GM21528 (cell line): Measurements from ENCODE around the gene ANO3.

Experiments used
- ATAC-seq: cut with Tn5 transposase; IDR thresholded peaks from one replicate; pipeline ENCODE4 v1.9.1; 2021; ENCODE audit warnings: mild to moderate bottlenecking, moderate library complexity; ENCODE audit not compliant: unreplicated experiment, low FRiP score

Gene ANO3

DNA sequence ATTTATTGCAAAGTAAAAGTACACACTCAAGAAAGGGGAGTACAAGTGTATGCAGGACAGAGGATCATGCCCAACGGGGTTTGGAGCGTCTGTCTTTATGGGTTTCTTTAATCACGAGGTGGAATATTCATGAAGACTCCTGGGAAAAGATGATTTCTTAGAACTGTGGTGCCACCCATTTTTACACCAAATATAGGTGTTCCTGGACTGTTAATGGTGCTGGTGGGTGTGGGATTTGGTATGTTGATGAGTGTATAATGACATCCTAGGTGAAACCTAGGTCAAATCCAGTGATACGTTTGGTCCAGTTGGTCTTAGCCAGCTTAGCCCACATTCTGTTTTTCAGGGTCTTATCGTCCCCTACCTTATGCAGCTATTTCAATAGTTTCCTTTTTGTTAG is 21.1 kb downstream of the ANO3 start:
- no peak for ATAC-seq

DNA sequence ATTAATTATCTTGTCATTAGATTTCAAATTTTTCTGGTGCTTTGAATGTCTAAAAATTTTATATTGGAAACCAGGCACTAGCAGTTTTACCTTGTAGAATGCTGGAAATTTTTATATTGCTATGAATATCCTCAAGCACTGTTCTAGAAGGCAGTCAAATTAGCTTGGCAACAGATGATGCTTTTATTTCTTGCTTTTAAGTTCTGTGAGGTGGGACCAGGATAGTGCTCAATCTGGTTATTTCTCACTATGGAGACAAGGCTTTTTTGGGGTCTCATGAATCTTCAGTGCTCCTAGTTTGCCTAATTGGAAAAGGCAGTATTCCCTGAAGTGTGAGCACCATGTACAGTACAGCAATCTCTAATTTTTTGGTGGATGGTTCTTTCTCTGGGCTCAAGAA is 27.1 kb downstream of the ANO3 start:
- ATAC-seq: no peak

DNA sequence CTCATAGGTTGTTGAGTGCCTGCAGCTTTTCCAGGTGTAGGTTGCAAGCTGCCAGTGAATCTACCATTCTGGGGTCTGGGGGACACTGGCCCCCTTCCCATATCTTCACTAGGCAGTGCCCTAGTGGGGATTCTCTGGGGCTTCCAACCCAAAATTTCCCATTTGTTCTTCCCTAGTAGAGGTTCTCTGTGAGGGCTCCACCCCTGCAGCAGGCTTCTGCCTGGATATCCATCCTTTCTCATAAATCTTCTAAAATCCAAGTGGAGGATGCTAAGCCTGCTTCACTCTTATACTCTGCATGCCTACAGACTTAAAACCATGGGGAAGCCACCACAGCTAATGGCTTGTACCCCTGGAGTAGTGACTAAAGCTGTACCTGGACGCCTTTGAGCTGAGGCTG is 33.4 kb downstream of the ANO3 start:
- ATAC-seq: no peak

DNA sequence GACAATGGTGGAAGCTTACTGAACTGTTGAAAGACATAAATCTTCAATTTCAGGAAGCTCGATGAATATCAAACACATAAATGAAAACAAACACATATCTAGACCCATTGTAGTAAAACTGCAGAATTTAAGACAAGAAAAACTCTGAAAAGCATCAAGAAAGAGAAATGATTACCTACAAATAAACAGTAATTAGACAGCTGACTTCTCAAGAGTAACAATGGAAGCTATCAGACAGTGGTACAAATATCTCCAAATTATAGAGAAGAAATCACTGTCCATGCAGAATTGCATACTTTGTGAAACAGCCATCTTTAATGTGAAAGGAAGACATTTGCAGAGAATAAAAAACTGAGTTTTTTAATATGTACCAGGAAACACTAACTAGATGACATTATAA is 45.7 kb downstream of the ANO3 start:
- ATAC-seq: no peak

DNA sequence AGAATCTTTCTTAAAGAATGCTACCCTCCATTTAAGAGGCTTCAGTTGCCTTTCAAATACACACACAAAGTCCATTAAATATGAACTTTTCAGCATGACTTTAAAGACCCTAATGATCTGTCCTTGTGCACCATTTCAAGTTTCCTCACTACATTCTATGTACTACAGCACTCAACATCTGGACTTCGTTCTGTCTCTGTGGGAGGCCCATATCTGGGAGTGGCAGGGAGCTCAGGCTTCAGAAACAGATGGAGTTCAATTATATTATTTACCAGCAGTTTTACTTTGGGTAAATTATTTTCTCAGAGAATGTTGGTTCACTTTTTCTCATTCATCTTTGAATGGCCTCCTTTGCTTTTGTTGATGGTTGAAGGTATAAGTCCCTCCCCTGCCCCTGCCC is 67.4 kb downstream of the ANO3 start:
- no peak for ATAC-seq

DNA sequence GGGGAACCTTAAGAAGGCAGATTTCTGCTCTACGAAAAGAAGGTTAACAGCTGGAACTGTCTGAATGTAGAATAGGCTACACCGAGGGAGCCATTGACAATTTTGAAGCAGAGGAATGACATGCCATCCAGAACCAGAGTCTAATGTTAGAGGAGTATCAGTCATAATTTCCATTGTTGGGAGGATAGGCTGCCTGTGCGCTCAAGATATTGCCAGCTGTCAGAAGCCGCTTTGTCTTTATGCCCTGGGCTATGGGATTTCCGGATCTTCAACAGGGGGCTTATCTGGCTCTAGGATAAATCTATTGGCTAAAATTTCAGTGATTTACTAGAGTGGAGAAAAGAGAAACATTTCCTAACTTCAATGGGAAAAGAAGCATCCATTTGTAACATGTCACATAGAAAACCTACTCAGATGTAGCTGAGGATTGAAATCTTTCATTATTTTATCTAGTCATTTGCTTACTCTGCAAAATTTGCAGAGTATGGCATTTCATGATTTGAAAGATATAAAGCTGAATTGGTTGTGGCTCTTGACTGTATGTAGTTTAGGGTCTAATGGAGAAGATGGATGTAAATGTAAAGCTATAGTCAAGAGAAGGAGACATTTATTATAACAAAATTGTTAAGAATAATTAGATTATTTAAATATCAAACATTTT is 78.9 kb downstream of the ANO3 start:
- no peak for ATAC-seq

DNA sequence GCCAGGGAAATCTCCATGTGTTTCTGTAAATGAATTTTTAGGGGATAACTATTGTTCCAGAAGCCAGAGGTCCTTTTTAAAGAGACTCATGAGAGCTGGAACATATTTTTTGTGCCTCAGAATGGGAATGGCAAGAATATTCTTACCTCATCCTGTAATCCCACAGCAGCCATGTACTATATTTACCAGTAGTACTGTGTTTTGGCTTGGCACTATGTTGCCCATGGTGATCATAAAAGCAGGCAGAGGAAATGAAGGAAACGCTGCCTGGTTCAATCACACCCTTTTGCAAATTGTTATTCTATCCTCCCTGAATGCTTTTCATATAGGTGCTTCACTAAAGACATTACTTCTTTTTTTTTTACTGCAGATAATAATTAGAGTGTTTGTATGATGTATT is 81.0 kb downstream of the ANO3 start:
- no peak for ATAC-seq

DNA sequence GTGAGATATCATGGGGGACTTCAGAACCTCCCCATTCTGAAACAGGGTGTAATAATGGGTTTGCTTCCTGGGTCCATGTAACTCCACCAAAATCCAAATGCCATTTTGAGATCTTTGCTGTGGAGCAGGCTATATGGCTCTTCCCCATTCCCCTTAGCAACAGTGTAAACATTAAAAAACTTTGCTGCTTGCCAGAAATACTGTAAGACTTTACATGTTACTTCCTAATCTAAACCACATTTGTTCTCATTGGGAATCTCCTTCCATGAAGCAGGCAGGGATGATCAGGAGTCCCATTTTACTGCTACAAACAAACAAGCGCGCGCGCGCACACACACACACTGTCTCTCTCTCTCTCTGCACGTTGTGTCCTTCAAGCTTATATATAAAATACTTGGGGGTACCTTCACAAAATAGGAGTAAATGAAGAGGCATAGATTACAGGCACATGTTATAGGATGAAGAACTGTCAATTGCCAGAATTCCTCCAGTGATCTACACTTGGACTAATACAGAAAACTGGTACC is 86.5 kb downstream of the ANO3 start:
- ATAC-seq: no peak

DNA sequence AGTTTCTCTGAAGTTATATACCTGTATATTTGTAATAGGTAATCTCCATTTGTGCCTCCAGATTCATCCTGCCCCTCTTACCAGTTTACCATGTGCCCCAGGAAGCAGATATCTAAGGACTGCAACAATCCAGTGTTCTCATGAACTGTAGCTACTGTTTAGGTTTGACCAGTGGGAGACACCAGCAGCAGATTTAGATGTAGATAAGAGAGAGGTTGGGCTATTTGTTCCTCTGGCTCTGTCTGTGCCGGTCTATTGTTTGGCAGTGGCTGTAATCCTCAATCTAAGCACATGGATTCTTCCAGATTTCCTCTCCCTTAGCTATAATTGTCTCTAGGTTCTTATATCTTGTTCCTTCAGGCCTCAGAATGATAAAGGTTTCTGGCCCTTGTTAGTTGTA is 88.4 kb downstream of the ANO3 start:
- ATAC-seq: no peak

DNA sequence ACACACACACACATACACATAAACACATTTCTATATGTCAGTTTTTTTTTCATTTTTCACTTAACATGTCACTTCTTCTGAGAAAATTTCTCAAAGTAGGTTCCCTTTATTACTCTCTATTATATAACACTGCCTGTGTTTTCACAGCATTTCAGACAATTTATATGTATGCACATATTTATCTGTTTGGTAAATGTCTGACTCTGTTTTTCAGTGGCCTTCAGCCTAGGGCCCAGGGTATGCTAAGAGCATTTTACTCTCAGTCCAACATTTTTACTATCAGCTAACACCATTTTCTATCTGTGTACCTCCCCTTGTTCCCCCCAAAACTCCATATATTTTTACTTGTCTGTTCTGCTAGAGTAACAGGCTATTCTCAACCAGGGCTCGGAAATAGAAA is 92.3 kb downstream of the ANO3 start:
- no peak for ATAC-seq

DNA sequence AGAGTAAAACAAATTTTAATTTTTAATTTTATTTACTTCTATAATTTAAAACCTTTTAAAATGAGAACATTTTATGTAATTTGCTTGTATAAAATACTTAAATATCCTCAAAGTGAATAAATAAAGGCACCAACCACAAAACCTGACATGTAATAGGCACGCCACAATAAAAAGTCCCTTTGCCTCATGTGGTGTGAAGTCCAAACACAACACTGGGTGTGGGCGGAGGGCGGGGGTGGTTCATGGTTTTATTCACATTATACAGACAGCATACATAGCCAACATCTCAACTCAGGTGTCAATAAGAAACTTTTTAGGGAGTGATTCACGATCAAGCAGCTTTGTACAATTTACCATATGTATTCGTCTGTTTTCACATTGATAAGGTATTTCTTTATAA is 107.9 kb downstream of the ANO3 start:
- no peak for ATAC-seq

DNA sequence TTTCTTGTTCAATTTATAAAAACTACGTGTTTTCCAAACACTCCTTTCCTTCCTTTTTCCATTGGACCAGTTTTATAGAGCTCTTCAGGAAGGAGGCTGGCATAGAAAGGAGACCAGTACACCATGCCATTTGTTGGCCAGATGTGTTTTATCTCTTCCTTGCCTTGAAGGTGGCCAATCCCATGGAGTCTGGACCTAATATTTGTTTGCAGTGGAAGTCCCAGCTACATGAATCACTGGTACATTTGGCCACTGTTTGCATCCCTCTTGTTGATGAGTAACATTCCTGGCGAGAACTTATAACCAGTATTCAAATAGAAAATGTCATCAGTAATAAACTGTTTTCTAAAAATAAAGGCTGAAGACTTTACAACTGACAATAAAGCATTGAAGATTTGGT is 110.2 kb downstream of the ANO3 start:
- ATAC-seq: no peak

DNA sequence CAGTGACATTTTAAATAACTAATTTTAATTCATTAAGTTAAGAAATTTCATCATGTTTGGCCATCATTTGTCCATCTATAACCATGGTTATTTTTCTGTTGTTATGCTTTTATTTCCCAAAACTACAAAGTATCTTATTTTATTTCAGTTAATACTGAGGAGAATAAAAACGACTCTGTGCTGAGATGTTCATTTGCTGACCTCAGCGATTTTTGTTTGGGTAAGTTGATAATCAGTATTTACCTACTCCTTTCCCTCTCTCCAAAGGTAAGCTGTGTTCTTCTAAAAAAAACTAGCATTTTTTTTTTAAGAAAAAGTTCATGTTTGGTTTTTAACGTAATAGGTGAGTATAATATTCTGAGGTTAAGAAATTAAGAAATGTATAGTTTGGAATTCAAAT is 111.7 kb downstream of the ANO3 start:
- ATAC-seq: no peak

DNA sequence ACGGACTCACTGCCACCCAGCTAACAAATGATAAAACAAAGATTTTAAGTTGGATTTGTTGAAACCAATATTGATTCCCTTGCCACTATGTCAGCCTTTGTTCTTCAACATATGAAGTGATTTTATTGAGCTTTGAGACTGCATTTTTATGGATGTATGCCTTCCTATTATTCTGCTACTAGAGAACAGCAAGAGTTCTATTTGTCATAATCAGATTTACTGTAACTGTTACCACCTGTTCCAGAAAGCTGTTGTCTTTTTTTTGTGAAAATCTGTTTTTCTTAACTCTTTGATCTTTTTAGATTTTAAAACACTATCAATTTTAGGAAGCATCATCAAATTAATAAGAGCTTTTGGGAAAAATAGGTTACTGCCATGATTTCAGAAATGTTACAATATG is 125.7 kb downstream of the ANO3 start:
- no peak for ATAC-seq

DNA sequence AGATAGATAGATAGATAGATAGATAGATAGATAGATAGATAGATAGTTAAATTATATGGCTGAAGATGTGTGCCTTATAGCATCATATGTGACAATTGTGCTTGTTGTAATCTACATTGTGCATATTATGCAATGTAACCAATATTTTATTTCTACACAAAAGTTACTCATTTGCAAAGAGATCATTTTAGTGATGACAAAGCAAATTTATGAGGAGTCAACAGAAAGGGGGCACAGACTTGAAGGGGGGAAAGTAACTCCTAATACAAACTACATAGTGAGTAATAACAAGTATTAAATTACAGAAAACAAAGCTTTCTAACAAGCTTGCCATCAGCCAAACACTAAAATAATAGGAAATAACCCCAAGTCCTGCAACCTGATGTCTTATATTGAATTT is 133.3 kb downstream of the ANO3 start:
- ATAC-seq: no peak

DNA sequence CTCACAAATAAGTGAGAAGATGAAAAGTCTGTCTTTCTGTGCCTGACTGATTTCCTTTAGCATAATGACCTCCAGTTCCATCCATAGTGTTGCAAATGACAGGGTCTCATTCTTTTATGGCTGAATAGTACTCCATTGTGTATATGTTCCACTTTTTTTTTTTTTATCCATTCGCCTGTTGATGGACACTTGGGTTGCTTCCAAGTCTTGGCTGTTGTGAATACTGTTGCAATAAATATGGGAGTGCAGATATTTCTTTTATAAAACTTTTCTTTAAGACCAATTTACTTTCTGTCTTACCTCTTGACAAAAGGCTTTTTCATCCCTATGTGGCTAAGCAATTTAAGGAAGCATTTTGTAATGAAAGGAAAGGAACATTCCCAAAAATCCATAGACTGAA is 135.6 kb downstream of the ANO3 start:
- ATAC-seq: no peak

DNA sequence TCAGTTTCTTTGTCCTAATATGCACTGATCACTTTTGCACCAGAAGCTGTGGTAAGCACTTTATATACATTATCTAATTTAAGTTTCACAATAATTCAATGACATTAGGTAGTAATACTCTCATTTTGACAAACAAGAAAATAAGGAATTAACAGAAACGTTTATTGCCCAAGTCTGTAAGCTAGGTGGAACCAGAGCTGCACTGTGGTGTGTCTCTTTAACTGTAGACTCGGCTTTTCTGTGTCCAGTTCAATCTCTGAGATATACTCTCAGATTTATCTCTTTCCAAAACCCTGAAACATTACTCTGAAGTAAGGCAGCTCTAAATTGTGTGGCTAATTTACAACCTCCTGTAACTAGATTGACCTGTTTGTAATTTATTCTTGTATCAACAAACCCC is 139.1 kb downstream of the ANO3 start:
- no peak for ATAC-seq

DNA sequence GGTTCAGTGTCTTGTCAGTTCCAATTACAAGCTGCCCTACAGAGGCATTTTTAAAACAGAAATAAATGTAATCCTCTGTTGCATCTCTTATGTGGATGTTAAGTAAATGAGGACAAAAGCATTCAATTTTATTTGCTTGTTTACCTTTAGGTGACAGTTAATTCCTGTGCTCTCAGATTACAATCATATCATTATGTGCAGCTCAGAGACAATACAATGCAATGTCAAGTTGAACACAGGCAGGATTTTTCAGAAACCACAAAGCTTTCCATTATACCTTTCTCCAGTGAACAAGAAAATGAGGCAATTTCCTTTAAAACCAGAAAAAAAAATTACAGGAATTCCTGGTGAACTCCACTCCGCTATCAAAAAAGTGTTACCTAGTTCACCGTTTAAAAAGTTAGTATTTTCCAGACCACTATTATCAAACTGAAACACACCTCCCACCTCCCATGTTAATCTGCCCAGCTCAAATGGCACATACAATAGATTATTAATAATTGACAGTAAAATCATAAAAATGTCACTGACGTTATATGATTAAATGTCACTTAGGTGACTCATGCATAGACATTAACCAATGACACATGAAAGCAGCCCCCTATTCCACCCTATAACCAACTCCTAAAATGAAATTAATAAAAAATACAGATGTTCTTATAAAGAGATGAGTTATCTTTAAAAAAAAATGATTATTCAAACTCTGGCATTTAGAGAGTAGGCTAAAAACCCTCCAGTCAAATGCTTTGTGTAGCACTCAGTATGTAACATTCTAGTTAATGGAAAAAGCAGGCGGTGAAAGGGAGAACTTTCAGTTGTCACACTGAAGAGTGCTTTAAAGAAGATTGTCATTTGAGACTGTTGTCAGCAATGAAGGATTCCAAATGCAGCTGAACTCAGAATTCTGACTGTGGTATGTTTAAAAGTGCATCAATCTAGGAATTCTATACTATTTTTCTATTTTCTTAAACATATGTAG is 141.6 kb downstream of the ANO3 start:
- no peak for ATAC-seq

DNA sequence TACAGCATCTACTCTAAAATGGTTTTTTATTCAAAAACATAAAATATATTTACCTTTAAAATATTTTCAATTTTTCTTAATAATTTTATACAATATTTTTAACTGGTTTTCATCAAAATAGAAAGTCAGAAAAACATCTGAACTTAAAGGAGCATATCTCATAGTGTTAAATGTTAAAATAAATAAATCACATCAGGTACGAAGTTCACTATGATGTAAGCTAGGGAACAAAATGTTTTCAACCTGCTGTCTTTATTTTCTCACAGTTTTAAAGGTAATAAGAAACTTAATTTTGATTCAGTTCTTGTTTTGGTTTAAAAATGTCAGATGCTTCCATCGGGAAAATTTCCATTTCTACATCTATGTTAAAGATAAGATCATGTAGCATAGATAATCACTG is 142.5 kb downstream of the ANO3 start:
- no peak for ATAC-seq

DNA sequence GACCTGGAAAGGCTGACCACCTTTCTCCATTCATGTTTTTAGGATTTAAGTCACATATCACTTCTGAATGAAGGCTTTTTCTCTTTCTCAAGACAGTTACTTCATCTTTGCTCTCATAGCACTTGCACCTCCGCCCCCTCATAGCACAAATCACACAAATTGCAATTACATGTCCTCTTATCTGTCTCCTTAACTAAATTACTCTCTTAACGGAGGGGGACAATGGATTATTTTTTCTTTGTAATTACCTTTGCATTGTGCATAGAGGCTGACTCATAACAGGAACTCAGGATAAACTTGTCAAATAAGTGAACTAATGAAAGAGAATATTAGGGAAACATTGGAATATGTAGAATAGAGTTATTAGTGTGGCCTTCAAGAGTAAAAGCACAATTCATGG is 145.5 kb downstream of the ANO3 start:
- ATAC-seq: no peak

DNA sequence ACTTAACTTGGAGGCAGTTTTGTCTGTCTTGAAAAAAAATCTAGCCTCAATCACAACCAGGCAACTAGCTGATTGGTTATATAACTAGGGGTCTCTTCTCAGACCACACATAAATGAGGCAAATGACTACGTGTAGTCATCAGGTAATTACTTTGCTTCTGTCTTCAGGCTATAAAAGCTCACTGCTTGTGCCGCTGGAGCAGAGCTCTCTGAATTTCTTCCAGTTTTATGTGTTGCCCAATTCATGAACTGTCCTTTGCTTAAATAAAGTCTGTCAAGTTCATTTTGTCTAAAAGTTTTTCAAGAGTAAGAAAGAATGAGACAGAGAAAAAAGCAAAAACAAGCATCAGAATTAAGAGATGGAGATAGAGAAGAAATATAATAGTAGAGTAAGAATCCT is 146.8 kb downstream of the ANO3 start:
- no peak for ATAC-seq

DNA sequence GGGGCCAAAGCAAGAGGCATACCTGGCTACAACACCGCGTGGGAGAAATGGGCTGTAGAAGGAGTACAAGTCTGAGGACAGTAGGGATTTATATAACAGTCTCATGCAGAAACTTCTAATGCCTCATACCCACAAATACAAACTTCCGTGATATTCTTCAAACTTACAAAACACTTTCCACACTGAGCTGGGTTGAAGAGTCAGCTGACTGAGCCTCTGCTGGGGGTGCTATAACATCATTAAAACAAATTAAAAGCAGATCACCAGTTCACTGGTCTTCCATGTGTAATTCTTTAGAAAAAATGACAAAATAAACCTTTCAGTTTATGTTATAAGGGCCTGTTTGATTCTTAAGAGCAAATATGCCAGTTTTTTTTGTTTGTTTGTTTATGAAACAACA is 148.1 kb downstream of the ANO3 start:
- no peak for ATAC-seq
